GM18526 (cell line): ENCODE data around the gene KLHL6.

ENCODE experiments used
- POLR2A ChIP-seq: IDR thresholded peaks from 3 replicates; pipeline ENCODE4 v1.6.1; 2011; ENCODE audit not compliant: insufficient read length; ENCODE audit errors: extremely low read depth

KLHL6 gene

DNA sequence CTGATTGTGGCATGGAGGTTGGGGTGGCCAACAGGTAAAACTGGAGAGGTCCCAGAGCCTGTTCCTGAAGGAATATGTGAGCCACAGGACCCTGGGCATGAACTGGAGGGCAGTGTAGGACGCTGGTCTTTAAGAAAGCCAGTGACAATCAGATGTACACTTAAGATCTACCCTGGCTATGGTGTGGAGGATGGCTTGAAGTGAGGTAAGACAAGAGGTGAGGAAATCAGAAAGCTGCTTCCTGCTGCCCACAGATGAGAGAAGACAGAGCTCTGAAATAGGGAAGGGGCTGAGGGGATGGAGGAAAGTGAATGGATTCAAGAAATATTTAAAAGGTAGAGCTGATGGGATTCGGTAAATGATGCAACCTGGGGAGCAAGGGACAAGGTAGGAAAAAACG lies 22.7 kb upstream of the KLHL6 start:
- no peak for TF ChIP-seq POLR2A

DNA sequence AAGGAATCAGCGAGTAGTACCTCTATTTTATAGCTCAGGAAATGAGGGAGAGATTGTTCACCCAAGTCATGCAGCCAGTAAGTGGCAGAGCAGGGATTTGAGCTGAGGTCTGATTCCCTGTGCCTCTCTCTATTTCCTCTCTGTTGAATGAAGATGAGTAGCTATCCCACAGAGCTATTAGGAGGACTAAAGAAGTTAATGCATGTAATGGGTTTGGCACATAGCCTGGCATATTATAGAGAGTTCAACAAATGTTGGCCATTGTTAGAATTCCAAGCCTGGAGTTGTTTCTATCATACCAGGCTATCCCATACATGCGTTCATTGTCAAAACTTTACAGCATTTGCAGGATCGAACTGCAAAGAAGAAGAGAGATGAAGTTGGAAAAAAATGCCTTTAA lies 21.8 kb upstream of the KLHL6 start:
- no peak for TF ChIP-seq POLR2A

DNA sequence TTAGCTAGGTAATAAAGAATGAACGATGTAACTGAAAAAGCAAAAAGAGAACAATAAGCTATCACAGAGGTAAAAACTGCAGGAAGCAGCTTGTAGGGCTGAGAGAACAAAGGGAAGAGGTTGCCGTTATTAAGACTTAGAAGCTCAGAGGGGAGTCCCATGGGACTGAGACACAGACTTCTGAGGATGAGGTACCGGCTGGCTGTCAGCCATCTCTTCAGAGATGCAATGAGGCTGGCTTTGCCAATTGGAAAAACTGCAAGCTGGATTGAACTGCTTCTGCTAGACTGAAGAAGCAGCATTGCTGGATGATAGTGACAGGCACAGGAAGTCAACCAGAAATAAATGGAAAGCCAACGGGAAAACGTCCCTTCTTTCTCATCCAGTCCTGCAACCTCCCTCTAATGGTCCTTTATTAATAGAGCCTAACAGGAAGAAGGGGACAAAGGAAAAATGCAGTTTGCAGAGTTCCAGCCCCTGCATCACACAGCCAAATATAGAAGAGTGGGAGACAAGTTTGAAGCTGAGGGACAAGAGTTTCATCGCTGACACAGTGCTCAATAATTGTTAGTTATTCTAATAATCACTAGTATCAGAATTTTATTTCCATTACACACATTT lies 21.1 kb upstream of the KLHL6 start:
- no peak for TF ChIP-seq POLR2A

DNA sequence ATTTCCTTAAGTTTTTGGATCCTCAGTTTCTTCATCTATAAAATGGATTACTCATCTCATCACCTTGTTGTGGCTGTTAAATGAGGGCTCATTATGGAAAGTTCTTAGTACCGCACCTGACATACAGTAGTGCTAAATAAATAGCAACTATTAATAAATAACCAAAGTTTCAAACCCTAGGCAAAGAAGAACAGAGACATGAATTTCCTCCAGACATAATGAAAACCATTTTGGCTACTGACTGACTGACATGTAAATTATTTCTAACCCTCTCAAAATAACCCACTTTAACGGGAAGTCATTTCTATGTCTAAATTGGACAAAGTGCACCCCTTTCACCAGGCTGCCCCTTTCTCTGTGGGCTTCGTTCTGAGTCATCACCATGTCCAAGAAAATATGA lies 17.4 kb upstream of the KLHL6 start:
- TF ChIP-seq POLR2A = no peak

DNA sequence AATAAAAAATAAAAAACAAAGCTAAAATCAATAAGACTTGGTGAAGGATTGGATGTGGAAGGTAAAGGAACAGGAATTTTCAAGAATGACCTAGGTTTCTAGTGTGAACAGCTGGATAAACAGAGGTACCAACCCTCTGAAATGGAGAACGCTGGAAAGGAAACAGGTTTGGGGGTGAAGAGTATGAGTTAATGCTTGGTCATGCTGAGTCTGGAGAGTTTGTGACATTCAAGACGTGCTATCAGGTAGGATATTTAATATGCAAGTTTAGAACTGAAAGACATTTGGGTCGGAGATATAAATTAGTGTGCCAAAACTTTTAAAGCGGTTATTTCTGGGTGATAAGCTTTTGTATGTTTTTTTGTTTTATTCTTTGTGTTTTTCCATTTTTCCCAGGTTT lies 11.4 kb upstream of the KLHL6 start:
- no peak for TF ChIP-seq POLR2A

DNA sequence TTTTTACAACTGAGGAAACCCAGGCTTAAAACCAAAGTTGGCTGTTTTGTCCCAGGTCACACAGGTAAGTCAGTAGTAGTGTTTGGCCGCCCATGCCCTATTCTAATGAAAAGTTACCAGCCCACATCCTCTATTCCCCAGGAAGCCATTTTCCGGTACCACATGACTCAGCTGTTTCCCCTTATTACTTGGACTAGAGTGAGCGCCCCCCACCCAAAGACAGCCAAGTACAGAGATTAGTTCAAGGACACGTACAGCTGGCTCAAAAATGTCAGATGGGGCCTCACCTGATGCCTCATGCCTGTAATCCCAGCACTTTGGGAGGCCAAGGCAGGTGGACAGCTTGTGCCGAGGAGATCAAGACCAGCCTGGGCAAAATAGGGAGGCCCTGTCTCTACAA lies 8.5 kb upstream of the KLHL6 start:
- no peak for TF ChIP-seq POLR2A

DNA sequence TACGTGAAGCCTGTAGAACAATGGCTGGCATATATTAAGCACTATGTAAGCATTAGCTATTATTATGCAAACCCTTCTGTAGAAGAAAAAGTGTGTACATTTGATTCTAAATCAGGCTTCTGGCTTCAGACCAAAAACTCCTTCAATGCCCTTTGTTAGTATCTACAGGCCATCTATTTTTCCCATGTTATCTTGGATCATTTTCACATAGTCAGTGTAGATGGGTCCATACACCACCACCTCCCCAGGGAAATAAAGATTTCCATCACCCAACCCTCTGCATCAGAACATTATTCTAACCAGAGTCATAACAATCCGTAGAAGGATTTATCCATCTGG lies 8.0 kb upstream of the KLHL6 start:
- TF ChIP-seq POLR2A = no peak

DNA sequence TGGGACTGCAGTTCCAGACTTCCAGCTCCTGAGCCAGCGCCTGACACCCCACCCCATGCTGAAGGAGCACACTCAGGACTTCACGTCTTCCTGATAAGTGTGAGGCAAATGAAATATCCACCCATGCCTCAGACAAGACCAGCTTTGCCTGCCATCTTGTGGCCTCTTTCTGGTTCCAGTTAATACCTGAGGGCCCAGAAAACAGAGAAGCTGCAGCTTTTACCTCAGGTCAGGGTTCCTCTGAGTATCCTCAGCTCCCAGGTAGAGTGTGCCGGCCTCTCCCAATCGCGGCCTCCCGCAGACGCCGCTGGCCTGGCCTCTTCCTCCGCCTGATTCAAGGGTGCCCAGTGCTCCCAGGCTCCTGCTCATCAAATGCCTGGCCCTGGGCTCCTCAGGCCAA lies 5.1 kb upstream of the KLHL6 start:
- no peak for TF ChIP-seq POLR2A

DNA sequence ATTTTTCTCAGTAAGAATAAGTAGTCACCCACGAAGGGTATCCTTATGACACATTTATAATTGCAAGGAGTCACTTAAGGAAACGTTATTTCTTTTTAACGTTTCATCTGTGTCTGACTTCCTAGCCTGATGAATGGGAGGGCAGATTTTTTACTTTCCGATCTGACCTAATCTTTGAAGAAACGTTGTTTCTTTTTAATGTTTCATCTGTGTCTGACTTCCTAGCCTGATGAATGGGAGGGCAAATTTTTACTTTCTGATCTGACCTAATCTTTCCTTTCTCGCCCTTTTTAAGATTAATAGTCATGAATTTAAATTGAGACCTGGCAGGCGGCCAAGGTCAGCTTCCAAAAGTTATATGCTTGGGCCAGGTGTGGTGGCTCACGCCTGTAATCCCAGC lies 3.0 kb upstream of the KLHL6 start:
- TF ChIP-seq POLR2A = no peak

DNA sequence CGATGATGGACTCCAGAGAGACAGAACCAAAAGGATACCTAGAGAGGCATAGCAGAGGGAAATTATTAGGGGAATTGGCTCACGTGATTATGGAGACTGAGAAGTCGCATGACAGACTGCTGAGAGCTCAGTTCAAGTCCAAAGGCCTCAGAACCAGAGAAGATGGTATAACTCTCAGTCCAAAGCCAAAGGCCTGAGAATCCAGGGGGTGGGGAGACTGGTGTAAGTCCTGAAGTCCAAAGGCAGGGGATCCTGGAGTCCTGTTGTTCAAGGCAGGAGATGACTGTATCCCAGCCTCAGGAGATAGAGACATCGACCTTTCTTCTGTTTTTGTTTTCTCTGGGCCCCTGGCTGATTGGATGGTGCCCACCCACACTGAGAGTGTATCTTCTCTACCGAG lies 1.2 kb upstream of the KLHL6 start:
- TF ChIP-seq POLR2A = no peak

DNA sequence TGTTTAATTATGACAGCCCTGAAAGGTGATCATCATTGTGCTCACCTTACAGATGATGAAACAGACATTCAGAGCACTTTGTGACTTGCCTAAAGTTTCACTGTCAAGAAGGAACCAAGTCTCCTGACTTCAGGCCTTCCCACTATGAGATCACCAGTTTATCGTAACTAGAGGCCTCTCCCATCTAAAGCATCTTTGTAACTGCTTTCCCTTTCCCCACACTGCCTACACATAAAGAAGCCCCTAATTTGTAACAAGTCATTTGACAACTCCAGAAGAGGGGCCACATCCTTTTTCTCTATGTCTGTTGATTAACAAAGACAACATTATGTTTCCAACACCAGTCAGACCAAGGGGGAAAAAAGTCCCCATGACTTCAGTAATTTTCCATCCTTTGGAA lies 1.1 kb downstream of the KLHL6 start:
- TF ChIP-seq POLR2A = no peak

DNA sequence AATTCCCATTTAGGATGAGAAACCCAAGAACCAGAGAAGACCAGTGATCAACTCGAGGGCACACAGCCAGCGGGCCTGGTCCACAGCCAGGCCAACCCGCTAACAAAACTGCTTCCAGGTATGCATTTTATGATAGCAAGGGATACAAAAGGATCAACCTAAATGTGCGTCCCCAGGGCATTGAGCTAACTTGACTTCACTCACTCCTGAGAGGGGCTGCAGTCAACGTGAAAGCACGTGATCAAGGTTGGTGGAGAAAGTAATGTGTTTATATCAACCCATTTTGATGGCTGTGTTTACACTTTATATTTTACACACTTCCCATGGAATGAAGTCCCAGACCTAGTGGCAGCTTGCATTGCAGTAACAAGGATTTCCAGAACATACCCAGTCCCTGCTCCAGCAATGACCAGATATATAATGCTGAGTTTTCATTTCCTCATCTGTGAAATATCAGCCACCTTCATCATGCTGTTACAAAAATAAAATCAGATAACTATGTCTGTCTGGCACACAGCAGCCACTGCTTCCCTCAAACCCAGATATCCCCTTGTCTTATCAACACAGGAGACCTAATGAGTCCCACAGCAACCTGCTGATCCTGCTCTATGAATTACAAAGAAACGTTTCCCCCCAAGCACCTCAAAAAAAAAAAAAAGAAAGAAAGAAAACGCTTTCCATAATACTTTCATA lies 2.0 kb downstream of the KLHL6 start:
- no peak for TF ChIP-seq POLR2A

DNA sequence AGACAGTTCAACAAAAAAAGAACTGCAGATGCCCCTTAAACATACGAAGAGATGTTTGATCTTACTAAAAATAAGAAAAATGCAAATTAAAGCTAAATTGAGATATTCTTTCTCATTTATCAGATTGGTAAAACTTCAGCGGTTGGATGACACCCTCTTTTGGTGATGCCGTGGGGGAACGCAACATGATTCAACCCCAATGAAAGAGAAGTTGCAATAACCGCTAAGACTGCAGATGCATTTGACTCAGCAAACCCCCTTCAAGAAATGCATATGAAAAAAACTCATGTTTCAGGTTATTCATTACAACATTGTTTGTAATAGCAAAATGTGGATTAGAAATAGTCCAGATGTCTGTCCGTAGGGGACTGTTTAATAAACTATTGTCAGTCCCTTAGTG lies 3.6 kb downstream of the KLHL6 start:
- no peak for TF ChIP-seq POLR2A

DNA sequence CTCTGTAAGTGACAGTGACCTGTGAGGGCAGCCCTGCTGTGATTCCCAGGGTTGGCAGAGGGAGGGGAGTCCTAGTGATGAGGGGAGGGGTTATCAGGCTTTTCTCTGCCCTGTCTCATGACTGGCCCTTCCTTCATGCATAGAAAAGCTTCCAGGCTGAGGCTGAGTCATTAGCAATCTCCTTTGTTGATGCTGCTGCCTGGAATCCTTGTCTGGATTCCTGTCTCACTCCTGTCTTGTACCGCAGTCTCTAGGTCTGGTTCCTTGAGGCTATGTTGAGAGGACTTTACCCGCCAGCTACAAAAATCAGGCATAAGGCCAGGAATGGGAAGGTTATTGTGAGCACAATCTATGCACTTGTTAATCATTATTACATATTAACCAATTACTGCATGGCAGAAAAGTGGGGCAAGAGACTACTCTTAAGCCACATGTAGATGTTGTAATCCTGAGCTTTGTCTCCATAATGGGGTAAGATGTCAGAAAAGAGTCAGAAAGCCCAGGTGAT lies 7.2 kb downstream of the KLHL6 start:
- TF ChIP-seq POLR2A = no peak

DNA sequence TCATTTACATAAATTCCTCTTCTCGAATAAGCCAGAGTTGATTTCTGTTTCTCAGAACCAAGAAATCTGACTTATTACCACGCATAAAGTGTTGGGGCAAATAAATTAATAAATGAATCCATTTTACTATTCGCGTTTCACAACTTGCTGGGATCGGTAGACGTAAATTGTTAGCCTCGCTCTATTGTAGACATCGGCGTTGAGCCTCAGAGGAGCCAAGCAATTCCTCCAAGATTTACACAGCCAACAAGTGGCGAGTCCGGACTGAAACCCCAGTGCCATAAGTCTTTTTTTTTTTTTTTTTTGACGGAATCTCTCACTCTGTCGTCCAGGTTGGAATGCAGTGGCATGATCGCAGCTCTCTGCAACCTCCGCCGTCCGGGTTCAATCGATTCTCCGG lies 8.9 kb downstream of the KLHL6 start:
- no peak for TF ChIP-seq POLR2A

DNA sequence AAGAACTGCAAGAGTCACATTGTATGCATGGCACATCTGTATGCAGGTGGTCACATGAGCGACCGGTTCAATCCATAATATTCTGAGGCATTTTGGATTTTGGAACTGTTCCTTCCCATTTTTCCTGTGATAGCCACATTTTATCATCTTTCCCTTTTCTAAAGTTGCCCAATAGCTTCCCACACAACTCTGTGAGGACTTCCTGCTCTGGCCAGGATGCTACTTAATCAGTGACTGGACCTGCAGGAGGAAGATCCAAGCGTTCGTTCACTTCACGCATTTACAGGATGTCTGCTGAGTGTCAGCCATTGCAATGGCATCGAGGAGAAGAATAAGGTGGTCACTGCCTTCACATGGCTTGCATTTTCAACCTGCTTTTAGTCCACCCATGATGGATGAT lies 9.8 kb downstream of the KLHL6 start:
- TF ChIP-seq POLR2A = no peak

DNA sequence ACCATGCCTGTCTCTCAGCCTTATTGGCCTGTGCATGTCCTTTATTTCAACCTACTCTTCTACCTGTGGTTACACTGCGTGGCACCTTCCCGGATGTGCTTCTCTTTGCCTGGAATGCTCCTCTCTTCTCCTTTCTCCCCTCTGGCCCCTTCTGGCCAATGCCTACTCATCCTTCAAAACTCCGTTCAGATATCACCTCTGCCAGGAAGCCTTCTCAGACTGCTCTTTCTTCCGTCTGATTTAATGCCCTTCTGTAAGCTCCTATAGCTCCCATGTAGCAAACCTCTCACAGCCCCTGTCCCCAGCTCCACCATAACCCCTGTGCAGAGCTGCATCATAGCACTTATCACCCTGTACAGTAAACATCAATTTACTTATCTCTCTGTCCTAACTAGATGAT lies 13.2 kb downstream of the KLHL6 start:
- TF ChIP-seq POLR2A = no peak
